Endothelial cell of umbilical vein (primary cell): ENCODE results near the gene MANEAL. TPM values are rescaled to one million over a fixed set of nuclear protein-coding genes. Genes with fewer than 3 reads are reported as not detected.

Experiments
- BruUV-seq: library from RNA; stranded (reverse); fragments of 400-500 nt; replicated peaks from 2 replicates; lab custom pipeline; 2021; lab: Mats Ljungman, UMichigan
- CTCF ChIA-PET: fragments of 300-600, 350-600 bp; sonication (Branson Sonifier 250); formaldehyde crosslinking; loops from one replicate; lab custom pipeline; 2021; ENCODE audit warnings: antibody characterized with exemption, inconsistent platforms; lab: Charles Lee
- POLR2A ChIA-PET: fragments of 300-600, 350-600 bp; sonication (Branson Sonifier 250); formaldehyde crosslinking; loops from one replicate; lab custom pipeline; 2021; ENCODE audit warnings: antibody characterized with exemption, inconsistent platforms; lab: Charles Lee
- DNase-seq: peaks from one replicate; pipeline ENCODE4 v3.0.0-alpha.2; 2011; ENCODE audit warnings: low read depth, low spot score
- FAIRE-seq: peaks from 2 replicates; lab custom pipeline; 2011; peaks lifted over from hg19 to GRCh38; lab: Jason Lieb, UNC
- H2AFZ ChIP-seq: 2 replicates; pipeline ENCODE4 v1.6.0; 2012; ENCODE audit warnings: low read depth, low read length, control low read depth, inconsistent platforms
- H3K27ac ChIP-seq: 2 replicates; pipeline ENCODE4 v1.5.1; 2011; ENCODE audit warnings: low read depth, mild to moderate bottlenecking, control low read depth, low read length, moderate library complexity; ENCODE audit not compliant: insufficient read depth
- H3K27me3 ChIP-seq, 2 experiments: 2 replicates each; pipeline versions ENCODE4 v1.6.0 to v1.6.1; 2011; ENCODE audit warnings: low read length in 2 of 2, mixed read lengths in 1 of 2; ENCODE audit not compliant: control insufficient read depth in 2 of 2, insufficient read depth in 2 of 2
- H3K36me3 ChIP-seq, 2 experiments: 2 replicates in 1 of 2; 3 replicates in 1 of 2; pipeline ENCODE4 v1.5.1; 2011; ENCODE audit warnings: low read length in 2 of 2, mild to moderate bottlenecking in 1 of 2, moderate library complexity in 1 of 2; ENCODE audit not compliant: control insufficient read depth in 2 of 2, insufficient read depth in 2 of 2; ENCODE audit errors: extremely low read depth in 1 of 2
- H3K4me1 ChIP-seq: 3 replicates; pipeline ENCODE4 v1.5.1; 2011; ENCODE audit warnings: mild to moderate bottlenecking, low read length; ENCODE audit not compliant: control insufficient read depth, insufficient read depth; ENCODE audit errors: extremely low read depth
- H3K4me2 ChIP-seq: 2 replicates; pipeline ENCODE4 v1.6.1; 2011; ENCODE audit warnings: low read length, control low read depth, mixed read lengths; ENCODE audit not compliant: insufficient read depth
- H3K4me3 ChIP-seq, 3 experiments: fragments of 200-600 bp in 1 of 3; sonication (generic), shearing (Covaris generic) in 1 of 3; replicated peaks in 1 of 3; 2 replicates each; pipeline ENCODE4 v1.5.1; 2011 to 2016; ENCODE audit warnings: control low read depth in 3 of 3, low read length in 3 of 3, mild to moderate bottlenecking in 2 of 3, inconsistent platforms in 1 of 3, low read depth in 1 of 3, moderate library complexity in 1 of 3; ENCODE audit not compliant: insufficient read depth in 1 of 3
- H3K79me2 ChIP-seq: 2 replicates; pipeline ENCODE4 v1.6.0; 2012; ENCODE audit warnings: low read length, inconsistent platforms; ENCODE audit not compliant: control insufficient read depth, insufficient read depth
- H3K9ac ChIP-seq: replicated peaks from 2 replicates; pipeline ENCODE3; 2011; ENCODE audit warnings: low read length, control low read depth; ENCODE audit not compliant: insufficient read depth; ENCODE audit errors: extremely low read depth
- H3K9me1 ChIP-seq: replicated peaks from 3 replicates; pipeline ENCODE4 v1.6.0; 2011; ENCODE audit warnings: mild to moderate bottlenecking, low read length; ENCODE audit not compliant: control insufficient read depth, insufficient read depth; ENCODE audit errors: extremely low read depth
- H3K9me3 ChIP-seq: replicated peaks from 2 replicates; pipeline ENCODE4 v1.5.1; 2012; ENCODE audit warnings: low read length, inconsistent platforms; ENCODE audit not compliant: control insufficient read depth, insufficient read depth
- H4K20me1 ChIP-seq: replicated peaks from 2 replicates; pipeline ENCODE3; 2011; ENCODE audit warnings: mild to moderate bottlenecking, low read length; ENCODE audit not compliant: control insufficient read depth, insufficient read depth; ENCODE audit errors: extremely low read depth
- CTCF ChIP-seq, 2 donors: IDR thresholded peaks; 1 replicate in 1 of 2; 2 replicates in 1 of 2; pipeline ENCODE4 v1.5.1; 2011; ENCODE audit warnings: low read length in 2 of 2, mild to moderate bottlenecking in 2 of 2, moderate library complexity in 2 of 2, control low read depth in 1 of 2, inconsistent platforms in 1 of 2, low read depth in 1 of 2; ENCODE audit not compliant: insufficient read depth in 1 of 2; ENCODE audit errors: extremely low read depth in 1 of 2
- EZH2 ChIP-seq: IDR thresholded peaks from 2 replicates; pipeline ENCODE4 v1.6.1; 2012; ENCODE audit warnings: borderline replicate concordance, low read depth, mild to moderate bottlenecking, moderate library complexity, low read length, inconsistent platforms; ENCODE audit not compliant: severe bottlenecking
- GATA2 ChIP-seq: IDR thresholded peaks from 2 replicates; pipeline ENCODE4 v1.7.0; 2011; ENCODE audit warnings: low read depth, mild to moderate bottlenecking, moderate library complexity, mixed read lengths, low read length; ENCODE audit not compliant: insufficient read length, insufficient read depth
- MAX ChIP-seq: IDR thresholded peaks from 2 replicates; pipeline ENCODE4 v1.6.1; 2011; ENCODE audit not compliant: insufficient read depth, insufficient read length
- POLR2AphosphoS5 ChIP-seq: IDR thresholded peaks from 2 replicates; pipeline ENCODE4 v1.6.1; 2012; ENCODE audit warnings: low read depth, mild to moderate bottlenecking, control low read depth, low read length, moderate library complexity; ENCODE audit not compliant: insufficient read depth
- dilution Hi-C: fragments of 300-500 bp; cut with MboI; formaldehyde crosslinking; loops from one replicate; pipeline ENCODE4 v1.15.0; 2019; ENCODE audit warnings: low sequenced_read_pairs; ENCODE audit not compliant: extremely low pct_ligation_motif_present
- intact Hi-C: fragments of 100-400 bp; cut with micrococcal nuclease; formaldehyde crosslinking; loops from one replicate; pipeline ENCODE4 v1.10.0; 2022
- polyA plus RNA-seq, 4 experiments: library from polyadenylated mRNA; depleted of rRNA in 3 of 4; stranded (reverse) in 3 of 4; unstranded in 1 of 4; fragments of >200 nt; gene quantifications; 2 replicates each; pipeline versions ENCODE4 v1.2.1 to v1.2.3, GENCODE V29; 2011 to 2012; ENCODE audit warnings: missing spikeins in 1 of 4
- total RNA-seq: library from RNA; stranded (reverse); gene quantifications from 2 replicates; pipeline ENCODE4 v1.2.3, GENCODE V29; 2021

MANEAL gene
- total and polyA plus RNA-seq, 2 donors (not counting 3 experiments of a cell fraction or from before 2014, with no cell fraction given) = 0.66 to 1.3 TPM

DNA sequence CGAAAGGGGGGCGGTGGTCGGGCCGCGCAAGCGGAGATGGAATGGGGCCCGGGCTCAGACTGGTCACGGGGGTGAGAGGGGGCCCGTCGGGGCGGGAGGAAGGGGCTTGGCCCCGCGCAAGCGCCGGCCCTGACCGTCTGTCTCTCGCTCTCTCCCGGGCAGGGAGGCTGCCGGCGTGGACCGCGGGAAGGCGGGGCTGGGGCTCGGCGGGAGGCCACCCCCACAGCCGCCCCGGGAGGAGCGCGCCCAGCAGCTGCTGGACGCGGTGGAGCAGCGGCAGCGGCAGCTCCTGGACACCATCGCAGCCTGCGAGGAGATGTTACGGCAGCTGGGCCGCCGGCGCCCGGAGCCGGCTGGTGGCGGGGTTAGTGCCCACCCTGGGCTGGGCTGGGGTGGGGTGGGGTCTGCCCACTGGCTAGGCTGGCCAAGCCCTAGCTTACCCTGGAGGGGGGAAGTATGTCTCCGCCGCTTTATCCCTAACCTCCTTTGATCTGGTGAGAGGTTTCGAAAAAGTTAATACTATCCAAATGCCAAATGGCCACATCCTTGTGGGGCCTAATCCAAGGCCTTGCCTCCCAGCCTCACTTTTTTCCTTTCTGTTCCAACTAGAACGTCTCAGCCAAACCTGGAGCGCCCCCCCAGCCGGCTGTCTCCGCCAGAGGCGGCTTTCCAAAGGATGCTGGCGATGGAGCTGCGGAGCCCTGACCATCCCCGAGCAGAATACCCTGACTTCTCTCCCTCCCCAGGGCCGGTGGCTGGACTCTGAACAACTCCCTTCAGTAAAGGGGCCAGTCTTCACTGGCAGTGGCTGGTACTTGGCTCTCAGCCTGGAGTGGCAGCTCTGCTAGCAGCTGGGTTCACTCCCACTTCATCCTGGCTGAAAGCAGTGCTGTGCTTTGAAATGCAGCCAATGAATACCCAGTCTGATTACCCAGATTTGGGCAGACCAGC lies 15.0 kb downstream of the MANEAL start:
- Histone ChIP-seq H3K9me3 (no peaks in the 10 kb centered on the region), H3K4me3 (peak overlapping the region; percentile 46 to 93 (median 64)), H4K20me1 (peaks cover 4% of the 10 kb centered on the region), H3K36me3 (peaks cover 12 to 23% of the 10 kb centered on the region in 2 experiments), H3K4me2 (peak overlapping the region; percentile 70), H3K27ac (peak overlapping the region; percentile 91), H3K9me1 (no peaks in the 10 kb centered on the region), H3K27me3 (no peaks in the 10 kb centered on the region), H3K9ac (peak overlapping the region; percentile 91), H3K4me1 (peaks cover 13% of the 10 kb centered on the region), H2AFZ (peak overlapping the region; percentile 28), H3K79me2 (peaks cover 23% of the 10 kb centered on the region)
- DNase-seq (peak; percentile 59), FAIRE-seq (peak; percentile 83)
- dilution Hi-C loops = no loop called here
- CTCF ChIA-PET = interaction anchor here (0.7 to 3.3 kb wide), 6 partner anchors 8 to 242 kb away, joined by 3 to 32 read pairs (median 3); partner anchors contain the start of gene MTF1
- intact Hi-C loops = loop anchor here (1.0 to 5.0 kb wide), 7 partner anchors 51 to 336 kb away; partner anchors contain the start of genes CDCA8, DNALI1, INPP5B and MTF1
- POLR2A ChIA-PET = interaction anchor here (0.7 to 2.6 kb wide), 3 partner anchors 12 to 95 kb away, joined by 3 to 10 read pairs (median 3); partner anchors contain the start of gene MTF1
- TF ChIP-seq GATA2 (no peak), EZH2 (no peak), MAX (no peak), POLR2AphosphoS5 (no peak), CTCF (IDR thresholded peaks at IDR 0.05; ENCODE audit: extremely low read depth in 1 of 2, insufficient read depth in 1 of 2, low read depth in 1 of 2, low read length in 2 of 2) (no peak)
- TSS peak; percentile 73 for BruUV-seq
